Activated naive CD8-positive, alpha-beta T cell treated with anti-CD3 and anti-CD28 coated beads, Interleukin-2, amount 10 ng/mL, durations not matched to agents 7 days and 5 days (primary cell): ENCODE results near the gene CACTIN. TPM values are rescaled to one million over a fixed set of nuclear protein-coding genes. Genes with fewer than 3 reads are reported as not detected.
"Not testable (repeated sequence)": the region's sequence is repeated elsewhere in the genome, so short reads cannot be mapped to it uniquely, and the experiment has no call there.

Experiments
- ATAC-seq: fragments of 150-1000 bp; cut with Tn5 transposase; one replicate; pipeline ENCODE4 v1.10.0; 2021; ENCODE audit warnings: low read depth, moderate library complexity
- POLR2A ChIA-PET: fragments of 350-600 bp; sonication (Branson Sonifier 250); formaldehyde crosslinking; loops from one replicate; lab custom pipeline; 2021; ENCODE audit warnings: antibody characterized with exemption; lab: Charles Lee
- DNase-seq: peaks from one replicate; pipeline ENCODE4 v3.0.0; 2021
- H3K27ac Mint-ChIP-seq: one replicate; pipeline ENCODE4 v1.8.0; 2022; ENCODE audit warnings: mild to moderate bottlenecking, mixed read lengths
- H3K27me3 Mint-ChIP-seq: one replicate; pipeline ENCODE4 v1.8.0; 2022; ENCODE audit warnings: mild to moderate bottlenecking, moderate library complexity, mixed read lengths
- H3K36me3 Mint-ChIP-seq: one replicate; pipeline ENCODE4 v1.8.0; 2021; ENCODE audit warnings: mild to moderate bottlenecking, mixed read lengths
- H3K4me1 Mint-ChIP-seq: one replicate; pipeline ENCODE4 v1.8.0; 2021; ENCODE audit warnings: mixed read lengths
- H3K4me3 Mint-ChIP-seq: one replicate; pipeline ENCODE4 v1.8.0; 2022; ENCODE audit warnings: mild to moderate bottlenecking, moderate library complexity, mixed read lengths
- H3K9me3 Mint-ChIP-seq: one replicate; pipeline ENCODE4 v1.8.0; 2021; ENCODE audit warnings: mixed read lengths
- total RNA-seq, 2 experiments: library from RNA; stranded (reverse); gene quantifications; one replicate each; pipeline ENCODE4 v1.2.3, GENCODE V29; 2021

Gene CACTIN
- total RNA-seq, 2 experiments from 2014 or later: 36.8 to 40.8 TPM

DNA sequence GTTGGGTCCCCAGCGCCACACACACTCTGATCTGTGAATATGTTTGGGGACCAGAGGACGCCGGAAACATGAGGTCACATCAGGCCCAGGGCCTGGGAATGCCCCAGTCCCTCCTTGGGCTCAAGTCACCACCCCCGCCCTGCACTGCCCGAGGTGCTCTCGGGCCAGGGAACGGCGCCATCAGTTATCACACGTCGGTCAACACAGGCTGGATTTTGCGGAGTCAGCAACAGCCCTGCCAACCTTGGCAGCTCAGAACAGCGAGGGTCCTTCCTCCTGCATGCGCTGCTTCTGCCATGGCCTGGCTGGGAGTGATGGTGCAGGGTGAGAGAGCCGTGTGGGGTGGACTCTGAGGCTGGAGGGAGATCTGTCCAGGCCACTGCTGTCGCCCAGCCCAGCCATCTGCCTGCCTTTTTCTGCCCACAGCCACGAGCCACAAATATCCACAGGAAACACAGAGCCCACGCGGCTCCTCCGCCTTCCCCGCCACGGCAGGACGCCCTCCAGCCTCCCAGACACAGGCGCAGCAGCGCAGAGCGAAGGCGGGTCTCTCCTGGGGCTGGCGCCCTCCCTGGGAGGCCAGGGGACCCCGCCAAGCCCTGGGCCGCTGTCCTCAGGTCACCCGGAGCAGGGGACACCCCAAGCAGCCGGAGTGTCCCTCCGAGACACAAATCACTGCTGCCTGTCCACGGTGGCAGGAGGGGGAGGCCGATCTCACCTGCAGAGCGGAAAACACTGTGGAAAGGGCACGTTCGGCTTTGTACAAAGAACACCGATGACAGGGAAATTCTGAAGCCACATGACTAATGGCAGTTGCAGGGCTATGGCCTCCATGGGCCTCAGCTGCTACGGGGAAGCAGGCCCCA lies 31.6 kb upstream of the CACTIN start:
- POLR2A ChIA-PET: no interaction called here
- peaks cover 4% of the 10 kb centered on the region for H3K36me3 Mint-ChIP-seq
- H3K9me3 Mint-ChIP-seq: no peaks in the 10 kb centered on the region
- H3K4me1 Mint-ChIP-seq: no peaks in the 10 kb centered on the region
- ATAC-seq (no peak), DNase-seq (no peak)
- H3K27me3 Mint-ChIP-seq: no peaks in the 10 kb centered on the region
- H3K27ac Mint-ChIP-seq: no peak overlapping the region
- H3K4me3 Mint-ChIP-seq: no peak overlapping the region

DNA sequence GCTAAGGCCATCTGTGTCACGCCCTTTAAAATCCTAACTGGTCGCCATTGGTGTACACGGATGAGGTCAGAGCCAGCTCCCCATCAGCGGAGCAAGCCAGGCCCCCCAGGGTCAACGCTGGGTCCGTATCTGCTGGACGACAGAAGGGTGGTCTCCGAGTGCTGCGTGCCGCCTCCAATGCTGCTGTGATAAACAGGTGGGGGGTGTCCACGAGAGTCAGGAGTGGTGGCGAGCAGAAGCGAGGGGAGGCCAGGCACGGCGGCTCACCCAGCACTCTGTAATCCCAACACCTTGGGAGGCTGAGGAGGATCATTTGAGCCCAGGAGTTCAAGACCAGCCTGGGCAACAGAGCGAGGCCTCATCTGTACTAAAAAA lies 30.8 kb upstream of the CACTIN start:
- Mint-ChIP-seq H3K36me3 (peaks cover 4% of the 10 kb centered on the region), H3K4me1 (no peaks in the 10 kb centered on the region), H3K4me3 (no peak overlapping the region), H3K27me3 (no peaks in the 10 kb centered on the region), H3K27ac (no peak overlapping the region), H3K9me3 (no peaks in the 10 kb centered on the region)
- no peak for ATAC-seq
- POLR2A ChIA-PET: no interaction called here
- DNase-seq: no peak

DNA sequence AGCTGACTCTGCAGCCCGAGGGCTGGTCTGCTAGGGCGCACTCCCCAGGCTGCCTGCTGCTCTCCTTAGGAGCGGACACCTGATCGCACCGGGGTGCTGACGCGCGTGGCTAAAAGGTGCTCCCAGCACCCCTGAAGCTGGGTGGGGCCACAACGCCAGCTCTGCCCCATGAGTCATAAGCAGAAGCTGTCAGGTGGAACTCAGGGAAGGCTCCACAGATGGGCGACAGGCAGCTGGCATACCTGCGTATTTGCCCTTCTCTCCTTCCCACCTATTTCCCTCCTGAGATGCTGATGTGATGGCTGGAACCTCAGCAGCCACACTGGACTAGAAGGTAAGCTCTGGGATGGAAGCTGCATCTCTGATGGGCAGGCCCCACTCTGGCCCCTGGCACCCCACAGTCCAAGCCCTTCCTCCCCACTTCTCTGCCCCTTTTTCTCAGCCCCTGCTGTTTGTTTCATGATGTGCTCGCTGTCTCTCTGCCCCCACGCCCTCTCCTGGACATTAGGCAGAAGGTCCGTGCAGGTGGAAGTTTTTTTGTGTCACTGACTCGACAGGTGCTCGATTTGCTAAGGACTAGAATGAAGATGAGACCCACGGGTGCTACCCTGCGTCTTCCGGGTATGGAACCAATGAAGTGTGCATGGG lies 30.3 kb upstream of the CACTIN start:
- no peak overlapping the region for H3K27ac Mint-ChIP-seq
- DNase-seq: no peak
- POLR2A ChIA-PET: no interaction called here

DNA sequence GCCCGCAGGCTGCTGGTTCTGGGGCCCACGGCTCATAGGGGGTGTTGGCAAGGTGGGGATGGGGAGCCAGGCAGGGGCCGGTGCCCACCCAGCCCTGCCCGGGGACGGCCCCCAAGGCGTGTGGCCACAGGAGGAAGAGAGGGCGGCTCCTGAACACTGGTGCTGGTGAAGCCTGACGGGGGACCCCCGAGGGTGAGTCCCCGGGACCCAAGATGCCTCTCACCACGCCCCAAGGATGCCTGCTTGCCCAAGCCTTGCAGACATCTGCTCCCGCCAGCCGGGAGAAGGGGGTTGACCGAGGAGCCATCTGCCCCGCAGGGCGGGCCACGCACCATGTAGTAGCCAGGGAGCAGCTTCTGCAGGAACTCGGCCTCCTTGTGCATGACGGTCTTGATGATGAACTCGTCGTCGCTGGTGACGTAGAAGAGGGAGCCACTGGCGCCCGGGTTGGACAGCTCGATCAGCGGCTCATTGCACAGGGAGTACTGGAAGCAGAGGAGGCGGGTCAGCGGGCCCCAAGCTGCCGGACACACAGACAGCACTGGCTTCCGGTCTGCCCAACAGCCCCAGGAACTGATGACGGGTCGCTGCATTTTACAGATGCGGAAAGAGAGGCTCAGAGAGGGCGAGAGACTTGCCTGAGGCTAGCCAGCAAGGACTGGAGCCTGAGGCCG lies 29.6 kb upstream of the CACTIN start:
- H3K27ac Mint-ChIP-seq: no peak overlapping the region
- peaks cover 4% of the 10 kb centered on the region for H3K36me3 Mint-ChIP-seq
- no peak overlapping the region for H3K4me3 Mint-ChIP-seq
- no peaks in the 10 kb centered on the region for H3K9me3 Mint-ChIP-seq
- DNase-seq: no peak
- no peaks in the 10 kb centered on the region for H3K27me3 Mint-ChIP-seq
- no peaks in the 10 kb centered on the region for H3K4me1 Mint-ChIP-seq
- no peak for ATAC-seq
- POLR2A ChIA-PET: no interaction called here

More for the DNA sequence above, 30.3 kb upstream of the CACTIN start:
- H3K36me3 Mint-ChIP-seq: peaks cover 4% of the 10 kb centered on the region
- no peaks in the 10 kb centered on the region for H3K27me3 Mint-ChIP-seq
- H3K4me1 Mint-ChIP-seq: no peaks in the 10 kb centered on the region
- H3K4me3 Mint-ChIP-seq: no peak overlapping the region
- no peaks in the 10 kb centered on the region for H3K9me3 Mint-ChIP-seq
- ATAC-seq: no peak

DNA sequence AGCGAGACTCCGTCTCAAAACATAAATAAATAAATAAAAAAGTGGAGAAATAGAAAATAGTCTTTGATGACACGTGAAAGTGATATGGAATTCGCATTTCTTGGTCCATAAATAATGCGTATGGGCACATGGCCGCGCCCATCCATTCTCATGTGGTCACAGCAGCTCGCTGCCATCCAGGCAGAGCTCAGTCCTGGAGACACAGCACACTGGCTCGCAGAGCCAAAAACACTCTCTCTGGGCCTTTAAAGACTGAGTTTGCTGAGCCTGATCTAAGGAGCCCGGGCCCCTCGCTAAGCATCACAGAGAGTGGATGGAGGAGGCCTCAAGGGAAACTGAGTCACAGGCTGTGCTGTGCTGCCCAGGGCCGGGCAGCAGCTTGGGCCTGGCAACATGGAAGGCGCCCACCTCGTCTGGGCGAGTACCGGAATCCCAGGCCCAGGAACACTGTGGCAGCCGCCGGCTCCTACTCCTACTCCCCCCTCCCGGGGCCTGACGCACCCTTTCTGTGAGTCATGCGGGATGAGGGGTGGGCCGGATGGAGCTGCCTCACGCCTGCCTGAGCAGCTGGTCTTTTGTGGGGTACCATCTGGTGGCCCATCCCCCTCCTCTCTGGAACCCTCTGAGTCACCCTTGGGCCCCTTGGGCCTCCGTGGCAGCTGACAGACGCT lies 28.9 kb upstream of the CACTIN start:
- DNase-seq (no peak), ATAC-seq (no peak)
- peaks cover 4% of the 10 kb centered on the region for H3K36me3 Mint-ChIP-seq
- POLR2A ChIA-PET: no interaction called here
- H3K27me3 Mint-ChIP-seq: no peaks in the 10 kb centered on the region
- H3K9me3 Mint-ChIP-seq: no peaks in the 10 kb centered on the region
- no peaks in the 10 kb centered on the region for H3K4me1 Mint-ChIP-seq
- H3K27ac Mint-ChIP-seq: no peak overlapping the region
- no peak overlapping the region for H3K4me3 Mint-ChIP-seq

DNA sequence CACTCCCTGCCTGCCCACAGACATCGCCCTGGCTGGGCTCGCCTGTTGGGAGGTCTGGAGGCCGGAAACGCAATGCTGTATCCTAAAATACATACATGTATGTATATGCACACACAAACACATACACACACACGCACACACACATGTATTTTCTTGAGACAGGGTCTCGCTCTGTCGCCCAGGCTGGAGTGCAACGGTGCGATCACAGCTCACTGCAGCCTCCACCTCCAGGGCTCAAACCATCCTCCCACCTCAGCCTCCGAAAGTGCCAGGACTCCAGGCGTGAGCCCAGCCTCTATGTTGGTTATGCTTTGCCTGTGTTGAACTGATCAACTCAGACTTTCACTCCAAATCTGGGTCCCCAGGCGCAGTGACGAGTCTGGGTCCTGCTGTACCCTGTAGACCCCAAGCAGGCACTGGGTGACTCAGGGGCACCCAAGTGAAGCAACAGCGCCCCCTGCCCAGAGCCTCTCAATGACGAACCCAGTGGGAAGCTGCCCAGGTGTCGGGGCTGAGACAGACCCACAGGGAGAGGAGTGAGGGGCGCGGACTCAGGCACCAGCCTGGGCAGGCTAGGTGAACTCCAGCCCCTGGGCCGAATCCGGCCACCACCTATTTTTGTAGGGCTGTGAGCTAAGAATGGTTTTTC lies 27.4 kb upstream of the CACTIN start:
- no peaks in the 10 kb centered on the region for H3K9me3 Mint-ChIP-seq
- H3K27me3 Mint-ChIP-seq: no peaks in the 10 kb centered on the region
- ATAC-seq: no peak
- no peaks in the 10 kb centered on the region for H3K4me1 Mint-ChIP-seq
- H3K36me3 Mint-ChIP-seq: peaks cover 4% of the 10 kb centered on the region
- no peak for DNase-seq
- H3K27ac Mint-ChIP-seq: no peak overlapping the region
- POLR2A ChIA-PET: no interaction called here
- H3K4me3 Mint-ChIP-seq: no peak overlapping the region

DNA sequence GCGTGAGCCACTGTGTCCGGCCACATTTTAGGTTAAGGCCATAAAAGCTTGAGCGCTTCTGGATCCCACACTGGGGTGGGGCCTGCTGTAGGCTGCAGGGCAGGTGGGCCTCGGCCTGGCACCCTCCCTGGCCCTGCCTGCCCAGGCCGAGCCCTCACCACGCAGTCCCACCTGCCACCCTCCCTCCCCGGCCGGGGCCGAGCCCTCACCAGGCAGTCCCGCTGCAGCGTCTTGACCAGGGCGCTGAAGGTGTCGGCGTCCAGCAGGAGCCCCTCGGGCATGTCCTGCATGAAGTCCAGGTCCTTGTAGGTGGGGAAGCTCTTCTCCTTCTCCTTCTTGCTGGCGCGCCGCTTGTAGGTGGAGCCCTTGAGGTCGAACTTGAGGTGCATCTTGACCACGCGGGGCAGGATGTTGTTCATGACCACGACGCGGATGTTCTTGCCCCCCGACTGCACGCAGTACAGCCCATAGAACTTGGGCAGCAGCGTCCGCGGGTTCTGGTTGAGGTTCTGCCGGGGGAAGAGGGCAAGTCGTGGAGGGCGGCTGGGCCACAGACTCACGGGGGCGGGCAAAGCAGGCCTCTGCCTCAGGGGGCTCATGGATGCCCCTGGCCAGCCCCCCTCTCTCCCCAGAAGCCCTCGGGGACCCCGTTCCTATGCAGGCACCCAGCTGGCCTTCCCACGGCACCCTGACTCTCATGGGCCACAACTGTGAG lies 26.6 kb upstream of the CACTIN start:
- H3K9me3 Mint-ChIP-seq: no peaks in the 10 kb centered on the region
- no peak for DNase-seq
- H3K4me3 Mint-ChIP-seq: no peak overlapping the region
- H3K27ac Mint-ChIP-seq: no peak overlapping the region
- H3K27me3 Mint-ChIP-seq: no peaks in the 10 kb centered on the region
- peaks cover 4% of the 10 kb centered on the region for H3K36me3 Mint-ChIP-seq
- no peak for ATAC-seq
- POLR2A ChIA-PET: no interaction called here
- no peaks in the 10 kb centered on the region for H3K4me1 Mint-ChIP-seq

GRCh38 chr19:3652422-3652821 lies 25.8 kb upstream of the CACTIN start:
- H3K27me3 Mint-ChIP-seq: no peaks in the 10 kb centered on the region
- H3K4me1 Mint-ChIP-seq: no peaks in the 10 kb centered on the region
- DNase-seq: no peak
- H3K36me3 Mint-ChIP-seq: peaks cover 2% of the 10 kb centered on the region
- ATAC-seq: no peak
- H3K9me3 Mint-ChIP-seq: no peaks in the 10 kb centered on the region
- POLR2A ChIA-PET: no interaction called here
- no peak overlapping the region for H3K4me3 Mint-ChIP-seq
- no peak overlapping the region for H3K27ac Mint-ChIP-seq

DNA sequence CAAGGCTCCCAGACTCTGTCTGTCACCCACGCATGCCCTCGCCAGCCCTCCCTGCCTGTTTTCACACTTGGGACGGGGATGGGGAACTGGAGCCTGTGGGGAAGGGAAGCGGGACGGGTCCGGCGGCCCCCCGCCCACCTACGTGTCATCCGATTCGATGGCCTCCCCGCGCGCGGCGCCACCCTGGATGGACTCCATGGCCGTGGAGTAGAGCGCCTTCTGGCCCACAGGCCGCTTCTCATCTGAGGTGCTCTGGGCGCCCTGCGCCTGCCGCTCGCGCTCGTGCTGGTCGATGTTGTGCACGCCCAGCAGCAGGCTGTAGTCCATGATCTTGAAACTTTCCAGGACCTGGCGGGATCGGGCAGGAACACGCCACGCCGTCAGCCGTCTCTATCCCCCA lies 25.1 kb upstream of the CACTIN start:
- no peak for ATAC-seq
- Mint-ChIP-seq H3K4me1 (no peaks in the 10 kb centered on the region), H3K27ac (no peak overlapping the region), H3K9me3 (no peaks in the 10 kb centered on the region), H3K27me3 (no peaks in the 10 kb centered on the region), H3K4me3 (no peak overlapping the region), H3K36me3 (peaks cover under 1% of the 10 kb centered on the region)
- POLR2A ChIA-PET: no interaction called here
- DNase-seq: no peak

GRCh38 chr19:3649888-3650287 lies 23.3 kb upstream of the CACTIN start:
- no peaks in the 10 kb centered on the region for H3K4me1 Mint-ChIP-seq
- ATAC-seq (no peak), DNase-seq (no peak)
- H3K4me3 Mint-ChIP-seq: no peak overlapping the region
- no peaks in the 10 kb centered on the region for H3K9me3 Mint-ChIP-seq
- H3K27ac Mint-ChIP-seq: no peak overlapping the region
- POLR2A ChIA-PET: no interaction called here
- peaks cover 1% of the 10 kb centered on the region for H3K36me3 Mint-ChIP-seq
- H3K27me3 Mint-ChIP-seq: no peaks in the 10 kb centered on the region

DNA sequence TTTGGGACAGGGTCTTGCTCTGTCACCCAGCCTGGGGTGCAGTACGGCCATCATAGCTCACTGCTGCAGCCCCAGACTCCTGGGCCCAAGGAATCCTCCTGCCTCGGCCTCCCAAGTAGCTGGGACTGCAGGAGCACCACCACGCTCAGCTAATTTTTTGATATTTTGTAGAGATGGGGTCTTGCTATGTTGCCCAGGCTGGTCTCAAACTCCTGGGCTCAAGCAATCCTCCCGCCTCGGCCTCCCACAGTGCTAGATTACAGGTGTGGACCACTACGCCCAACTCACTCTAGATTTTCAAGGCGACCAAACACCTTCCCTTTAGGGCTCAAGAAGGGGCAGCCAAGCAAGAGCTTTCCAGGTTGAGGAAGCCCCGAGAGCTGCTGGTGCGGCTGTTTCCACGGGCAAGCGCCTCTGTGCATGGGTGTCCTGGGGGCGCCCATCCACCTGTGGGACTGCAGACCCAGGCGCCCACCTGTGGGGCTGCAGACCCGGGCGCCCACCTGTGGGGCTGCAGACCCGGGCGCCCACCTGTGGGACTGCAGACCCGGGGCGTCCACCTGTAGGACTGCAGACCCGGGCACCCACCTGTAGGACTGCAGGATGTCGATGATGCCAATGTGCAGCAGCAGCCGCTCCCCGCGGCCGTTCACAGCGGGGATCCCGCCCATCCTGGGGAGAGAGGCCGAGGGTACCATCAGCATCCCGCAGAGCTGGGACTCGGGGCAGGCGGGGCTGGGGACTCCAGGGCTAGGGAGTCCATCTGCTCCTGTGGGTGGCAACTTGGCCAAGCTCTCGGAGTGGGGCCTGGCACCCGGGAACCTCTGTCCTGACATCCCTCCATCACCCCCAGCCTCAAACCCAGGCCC lies 21.7 kb upstream of the CACTIN start:
- DNase-seq: no peak
- ATAC-seq: no peak
- POLR2A ChIA-PET: no interaction called here
- no peak overlapping the region for H3K4me3 Mint-ChIP-seq
- no peaks in the 10 kb centered on the region for H3K27me3 Mint-ChIP-seq
- no peaks in the 10 kb centered on the region for H3K4me1 Mint-ChIP-seq
- H3K9me3 Mint-ChIP-seq: no peaks in the 10 kb centered on the region
- peaks cover 1% of the 10 kb centered on the region for H3K36me3 Mint-ChIP-seq
- no peak overlapping the region for H3K27ac Mint-ChIP-seq

DNA sequence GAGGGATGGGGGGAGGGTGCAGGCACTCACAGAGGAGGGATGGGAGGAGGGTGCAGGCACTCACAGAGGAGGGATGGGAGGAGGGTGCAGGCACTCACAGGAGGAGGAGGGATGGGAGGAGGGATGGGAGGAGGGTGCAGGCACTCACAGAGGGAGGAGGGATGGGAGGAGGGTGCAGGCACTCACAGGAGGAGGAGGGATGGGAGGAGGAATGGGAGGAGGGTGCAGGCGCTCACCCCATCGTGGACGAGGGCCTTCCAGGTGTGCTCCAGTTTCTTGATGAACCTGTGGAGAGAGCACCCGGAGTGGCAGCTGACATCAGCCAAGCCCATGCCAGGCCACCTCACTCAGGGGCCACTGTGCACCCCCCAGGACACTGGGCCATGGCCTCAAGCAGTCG lies 20.5 kb upstream of the CACTIN start:
- H3K4me3 Mint-ChIP-seq, DNase-seq, H3K27ac Mint-ChIP-seq, H3K4me1 Mint-ChIP-seq, H3K27me3 Mint-ChIP-seq, H3K9me3 Mint-ChIP-seq, POLR2A ChIA-PET, H3K36me3 Mint-ChIP-seq, ATAC-seq: not testable (repeated sequence)
